GM12864 (cell line): ENCODE measurements around the gene DRD2.

Experiments
- DNase-seq: peaks from one replicate; pipeline ENCODE4 v3.0.0-alpha.2; 2011; ENCODE audit warnings: low read depth
- H3K4me3 ChIP-seq: 2 replicates; pipeline ENCODE4 v1.5.1; 2011; ENCODE audit warnings: mild to moderate bottlenecking, low read depth, low read length, control low read depth
- TF ChIP-seq, protein P1 (sequence below): IDR thresholded peaks from 2 replicates; pipeline ENCODE4 v1.5.1; 2011; ENCODE audit warnings: low read depth, mild to moderate bottlenecking, moderate library complexity, low read length, control low read depth, inconsistent platforms; ENCODE audit errors: missing control alignments

DRD2 gene

GRCh38 chr11:113436672-113437252, 38.4 kb downstream of the DRD2 start:
- H3K4me3 ChIP-seq = no peak overlapping the region
- TF ChIP-seq, protein P1, sequence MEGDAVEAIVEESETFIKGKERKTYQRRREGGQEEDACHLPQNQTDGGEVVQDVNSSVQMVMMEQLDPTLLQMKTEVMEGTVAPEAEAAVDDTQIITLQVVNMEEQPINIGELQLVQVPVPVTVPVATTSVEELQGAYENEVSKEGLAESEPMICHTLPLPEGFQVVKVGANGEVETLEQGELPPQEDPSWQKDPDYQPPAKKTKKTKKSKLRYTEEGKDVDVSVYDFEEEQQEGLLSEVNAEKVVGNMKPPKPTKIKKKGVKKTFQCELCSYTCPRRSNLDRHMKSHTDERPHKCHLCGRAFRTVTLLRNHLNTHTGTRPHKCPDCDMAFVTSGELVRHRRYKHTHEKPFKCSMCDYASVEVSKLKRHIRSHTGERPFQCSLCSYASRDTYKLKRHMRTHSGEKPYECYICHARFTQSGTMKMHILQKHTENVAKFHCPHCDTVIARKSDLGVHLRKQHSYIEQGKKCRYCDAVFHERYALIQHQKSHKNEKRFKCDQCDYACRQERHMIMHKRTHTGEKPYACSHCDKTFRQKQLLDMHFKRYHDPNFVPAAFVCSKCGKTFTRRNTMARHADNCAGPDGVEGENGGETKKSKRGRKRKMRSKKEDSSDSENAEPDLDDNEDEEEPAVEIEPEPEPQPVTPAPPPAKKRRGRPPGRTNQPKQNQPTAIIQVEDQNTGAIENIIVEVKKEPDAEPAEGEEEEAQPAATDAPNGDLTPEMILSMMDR = no peak
- no peak for DNase-seq

DNA sequence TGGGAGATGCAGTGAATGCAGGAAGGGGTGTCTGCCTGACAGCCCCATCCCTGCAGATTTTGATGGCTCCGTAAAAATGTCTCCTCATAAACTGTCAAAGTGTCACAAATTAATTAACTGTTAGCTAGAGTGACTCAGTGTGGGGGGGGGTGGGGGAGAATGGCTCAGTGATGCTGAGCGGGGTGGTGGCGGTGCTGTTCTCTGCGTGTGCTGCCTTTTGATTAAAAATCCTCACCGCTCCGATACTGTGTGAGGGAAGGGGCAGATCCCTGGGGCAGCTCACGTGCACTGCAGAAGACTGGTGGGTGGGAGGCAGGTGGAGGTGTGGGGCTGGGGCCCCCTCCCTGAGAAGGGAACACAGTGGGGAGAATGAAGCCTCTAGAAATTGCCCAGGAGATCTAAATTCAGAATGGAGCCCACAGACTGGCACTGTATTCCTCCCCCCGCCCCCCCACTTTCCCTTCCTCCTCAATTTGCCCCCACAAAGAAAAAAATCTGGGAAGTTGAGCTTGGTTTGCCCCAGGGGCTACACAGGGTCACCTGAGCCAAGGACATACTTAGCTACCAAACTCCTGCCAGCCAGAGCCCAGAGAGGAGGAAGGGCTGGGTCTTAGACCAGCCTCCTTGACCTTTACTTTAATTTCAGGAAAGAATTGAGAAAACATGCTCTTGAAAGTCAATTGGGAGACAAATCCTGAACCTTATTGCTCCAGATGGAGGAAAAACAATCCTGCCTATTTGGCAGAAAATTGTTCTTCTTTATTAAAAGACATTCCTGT, 39.8 kb downstream of the DRD2 start:
- no peak for DNase-seq
- H3K4me3 ChIP-seq = no peak overlapping the region
- TF ChIP-seq, protein P1 = no peak

- no peak overlapping the region for H3K4me3 ChIP-seq
- TF ChIP-seq, protein P1 = no peak
- no peak for DNase-seq
These were observed 43.5 kb downstream of the DRD2 start for GRCh38 chr11:113431746-113432145.

DNA sequence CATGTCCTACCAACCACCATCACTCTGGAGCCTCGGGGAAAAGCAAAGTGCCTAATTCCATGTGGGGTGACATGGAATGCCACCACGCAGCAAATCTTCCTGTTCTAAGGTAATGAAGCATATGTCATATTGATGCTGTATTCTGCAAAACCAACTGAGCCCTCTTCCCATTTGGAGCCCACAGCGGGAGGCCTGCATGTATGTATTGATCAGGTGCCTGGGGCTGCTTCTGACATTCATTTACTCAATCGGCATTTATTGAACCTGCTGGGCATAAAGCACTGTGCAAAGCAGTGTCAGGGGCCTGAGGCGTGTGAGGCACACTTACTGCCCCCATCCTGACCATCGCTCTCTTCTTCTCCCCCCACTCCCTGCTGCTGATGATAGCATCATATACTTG, 48.5 kb downstream of the DRD2 start:
- TF ChIP-seq, protein P1 = no peak
- H3K4me3 ChIP-seq = no peak overlapping the region
- no peak for DNase-seq

GRCh38 chr11:113420808-113421207, 54.4 kb downstream of the DRD2 start:
- H3K4me3 ChIP-seq = no peak overlapping the region
- no peak for DNase-seq
- TF ChIP-seq, protein P1 = no peak

GRCh38 chr11:113419454-113420003, 55.7 kb downstream of the DRD2 start:
- TF ChIP-seq, protein P1 = no peak
- no peak for DNase-seq
- H3K4me3 ChIP-seq = no peak overlapping the region

DNA sequence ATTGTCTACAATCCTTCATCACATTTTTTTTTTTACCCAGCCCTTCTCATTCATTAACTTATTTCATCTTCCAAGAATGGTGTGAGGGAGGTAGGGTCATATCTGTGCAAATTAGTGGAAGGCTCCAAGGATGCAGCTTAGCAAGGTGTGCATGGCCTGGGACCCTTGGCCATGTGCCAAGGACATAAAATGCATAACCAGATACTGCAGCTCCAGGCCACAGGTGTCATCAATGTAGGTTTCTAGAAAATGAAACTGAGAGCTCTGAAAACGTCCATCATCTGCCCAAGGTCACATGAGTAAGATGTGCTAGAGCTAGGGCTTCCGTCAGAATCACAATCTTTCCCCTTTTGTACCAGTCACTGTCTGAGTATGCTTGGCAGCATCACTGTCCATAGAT, 57.8 kb downstream of the DRD2 start:
- TF ChIP-seq, protein P1 = no peak
- H3K4me3 ChIP-seq = no peak overlapping the region
- peak; percentile 12 for DNase-seq
